SK-N-MC (cell line): ENCODE measurements around the gene CRABP2.

Experiments used
- EZH2 ChIP-seq: fragments of 200-600 bp; sonication (generic); IDR thresholded peaks from one replicate; pipeline ENCODE4 v1.6.1; 2017; ENCODE audit warnings: antibody characterized with exemption
- FOXP2 ChIP-seq: optimal IDR thresholded peaks from 2 replicates; pipeline ENCODE3; 2011; ENCODE audit warnings: mild to moderate bottlenecking, moderate library complexity; ENCODE audit not compliant: insufficient read depth; ENCODE audit errors: extremely low read length, control extremely low read depth
- POLR2AphosphoS5 ChIP-seq: IDR thresholded peaks from 2 replicates; pipeline ENCODE4 v1.6.1; 2012; ENCODE audit warnings: mild to moderate bottlenecking, low read depth, low read length, borderline replicate concordance

GRCh38 chr1:156748670-156749418 is 43.5 kb upstream of the CRABP2 start:
- no peak for TF ChIP-seq POLR2AphosphoS5
- no peak for TF ChIP-seq EZH2
- no peak for TF ChIP-seq FOXP2
